Neural progenitor cell (in vitro differentiated cells): ENCODE results near the gene GAB3. TPM values are rescaled to one million over a fixed set of nuclear protein-coding genes. Genes with fewer than 3 reads are reported as not detected.

Experiments
- DNase-seq: peaks from one replicate; pipeline ENCODE4 v3.0.0-alpha.2; 2016; ENCODE audit warnings: low spot score
- H2AFZ ChIP-seq: fragments of 200-600 bp; sonication (generic); replicated peaks from 2 replicates; pipeline ENCODE4 v1.6.1; 2016; ENCODE audit warnings: antibody characterized with exemption
- H3F3A ChIP-seq: fragments of 200-600 bp; sonication (generic); 2 replicates; pipeline ENCODE4 v1.6.1; 2016; ENCODE audit warnings: antibody characterized with exemption, low read depth
- H3K27ac ChIP-seq: fragments of 200-600 bp; sonication (generic); 2 replicates; pipeline ENCODE4 v1.5.1; 2016; ENCODE audit warnings: mild to moderate bottlenecking
- H3K27me3 ChIP-seq: fragments of 200-600 bp; sonication (generic); 2 replicates; pipeline ENCODE4 v1.6.1; 2016; ENCODE audit warnings: mild to moderate bottlenecking, moderate library complexity
- H3K36me3 ChIP-seq: fragments of 200-600 bp; sonication (generic); 2 replicates; pipeline ENCODE4 v1.5.1; 2016
- H3K4me1 ChIP-seq: fragments of 200-600 bp; sonication (generic); 2 replicates; pipeline ENCODE4 v1.6.1; 2016; ENCODE audit warnings: mixed run types
- H3K4me2 ChIP-seq: fragments of 200-600 bp; sonication (generic); 2 replicates; pipeline ENCODE4 v1.6.1; 2016
- H3K4me3 ChIP-seq: fragments of 200-600 bp; sonication (generic); 2 replicates; pipeline ENCODE4 v1.5.1; 2016
- H3K79me2 ChIP-seq: fragments of 200-600 bp; sonication (generic); 2 replicates; pipeline ENCODE4 v1.6.1; 2016; ENCODE audit warnings: low read depth
- H3K9ac ChIP-seq: fragments of 200-600 bp; sonication (generic); 2 replicates; pipeline ENCODE4 v1.6.1; 2016
- H3K9me3 ChIP-seq: fragments of 200-600 bp; sonication (generic); 2 replicates; pipeline ENCODE4 v1.5.1; 2016; ENCODE audit warnings: low read depth
- H4K20me1 ChIP-seq: fragments of 200-600 bp; sonication (generic); 2 replicates; pipeline ENCODE4 v1.6.1; 2016; ENCODE audit warnings: low read depth
- H3K27ac Mint-ChIP-seq: 3 replicates; pipeline ENCODE4 v1.8.0; 2021; ENCODE audit warnings: mixed read lengths
- H3K27me3 Mint-ChIP-seq: 2 replicates; pipeline ENCODE4 v1.8.0; 2022; ENCODE audit warnings: low read depth, mild to moderate bottlenecking, inconsistent platforms, moderate library complexity, mixed read lengths; ENCODE audit not compliant: insufficient read depth
- H3K36me3 Mint-ChIP-seq: 3 replicates; pipeline ENCODE4 v1.8.0; 2021; ENCODE audit warnings: mixed read lengths
- H3K4me1 Mint-ChIP-seq: 3 replicates; pipeline ENCODE4 v1.8.0; 2021; ENCODE audit warnings: mixed read lengths
- H3K4me3 Mint-ChIP-seq: 3 replicates; pipeline ENCODE4 v1.8.0; 2021; ENCODE audit warnings: mild to moderate bottlenecking, moderate library complexity, mixed read lengths
- H3K9me3 Mint-ChIP-seq: 3 replicates; pipeline ENCODE4 v1.8.0; 2020; ENCODE audit warnings: mixed read lengths
- CTCF ChIP-seq: fragments of 200-600 bp; sonication (generic); IDR thresholded peaks from 2 replicates; pipeline ENCODE4 v1.5.1; 2017; ENCODE audit warnings: antibody characterized with exemption, mild to moderate bottlenecking
- EZH2 ChIP-seq: fragments of 200-600 bp; sonication (generic); IDR thresholded peaks from 2 replicates; pipeline ENCODE4 v1.6.1; 2017; ENCODE audit warnings: antibody characterized with exemption, mild to moderate bottlenecking, moderate library complexity
- EZH2phosphoT487 ChIP-seq: fragments of 200-600 bp; sonication (generic); IDR thresholded peaks from 2 replicates; pipeline ENCODE4 v1.6.1; 2017; ENCODE audit warnings: antibody characterized with exemption
- total RNA-seq: library from RNA; depleted of rRNA; stranded (reverse); fragments of >200 nt; gene quantifications from 2 replicates; pipeline ENCODE4 v1.2.3, GENCODE V29; 2015; ENCODE audit warnings: low replicate concordance

GAB3 gene
- total RNA-seq, 1 donor from 2014 or later, result not detected

- DNase-seq, result no peak
- Histone ChIP-seq H3K27me3 (no peaks in the 10 kb centered on the region), H3K4me2 (no peak overlapping the region), H3K27ac (no peak overlapping the region), H3K79me2 (no peaks in the 10 kb centered on the region), H3K9me3 (no peaks in the 10 kb centered on the region), H3K9ac (no peak overlapping the region), H3K36me3 (no peaks in the 10 kb centered on the region), H3K4me3 (no peak overlapping the region), H4K20me1 (no peaks in the 10 kb centered on the region), H3F3A (no peaks in the 10 kb centered on the region), H3K4me1 (no peaks in the 10 kb centered on the region), H2AFZ (no peak overlapping the region)
- no peak overlapping the region for H3K4me3 Mint-ChIP-seq
- peaks cover 2% of the 10 kb centered on the region for H3K27me3 Mint-ChIP-seq
- TF ChIP-seq CTCF (no peak), EZH2 (no peak), EZH2phosphoT487 (no peak)
- H3K9me3 Mint-ChIP-seq, result peaks cover 26% of the 10 kb centered on the region
- H3K36me3 Mint-ChIP-seq, result no peaks in the 10 kb centered on the region
- no peak overlapping the region for H3K27ac Mint-ChIP-seq
- no peaks in the 10 kb centered on the region for H3K4me1 Mint-ChIP-seq
Measured at GRCh38 chrX:154661170-154661569, 89.7 kb downstream of the GAB3 start.

GRCh38 chrX:154660541-154660940 is 90.3 kb downstream of the GAB3 start:
- Histone ChIP-seq H3K9me3 (no peaks in the 10 kb centered on the region), H3K4me1 (no peaks in the 10 kb centered on the region), H3F3A (no peaks in the 10 kb centered on the region), H3K27me3 (no peaks in the 10 kb centered on the region), H3K36me3 (no peaks in the 10 kb centered on the region), H3K4me2 (no peak overlapping the region), H2AFZ (no peak overlapping the region), H3K27ac (no peak overlapping the region), H3K79me2 (no peaks in the 10 kb centered on the region), H3K9ac (no peak overlapping the region), H4K20me1 (no peaks in the 10 kb centered on the region), H3K4me3 (no peak overlapping the region)
- TF ChIP-seq CTCF, result no peak
- TF ChIP-seq EZH2phosphoT487, result no peak
- TF ChIP-seq EZH2, result no peak
- peaks cover 25% of the 10 kb centered on the region for H3K9me3 Mint-ChIP-seq
- H3K27ac Mint-ChIP-seq, result no peak overlapping the region
- H3K27me3 Mint-ChIP-seq, result peaks cover 2% of the 10 kb centered on the region
- DNase-seq, result no peak
- H3K36me3 Mint-ChIP-seq, result no peaks in the 10 kb centered on the region
- no peak overlapping the region for H3K4me3 Mint-ChIP-seq
- H3K4me1 Mint-ChIP-seq, result no peaks in the 10 kb centered on the region

GRCh38 chrX:154658957-154659356 is 91.9 kb downstream of the GAB3 start:
- no peak overlapping the region for H3K27ac Mint-ChIP-seq
- no peaks in the 10 kb centered on the region for H3K4me1 Mint-ChIP-seq
- Histone ChIP-seq H3K36me3 (no peaks in the 10 kb centered on the region), H3K9me3 (no peaks in the 10 kb centered on the region), H4K20me1 (no peaks in the 10 kb centered on the region), H3K4me1 (no peaks in the 10 kb centered on the region), H3F3A (no peaks in the 10 kb centered on the region), H3K9ac (no peak overlapping the region), H3K4me2 (no peak overlapping the region), H3K4me3 (no peak overlapping the region), H2AFZ (no peak overlapping the region), H3K79me2 (no peaks in the 10 kb centered on the region), H3K27me3 (no peaks in the 10 kb centered on the region), H3K27ac (no peak overlapping the region)
- H3K9me3 Mint-ChIP-seq, result peaks cover 33% of the 10 kb centered on the region
- TF ChIP-seq EZH2phosphoT487 (no peak), CTCF (no peak), EZH2 (no peak)
- no peaks in the 10 kb centered on the region for H3K36me3 Mint-ChIP-seq
- peaks cover 2% of the 10 kb centered on the region for H3K27me3 Mint-ChIP-seq
- DNase-seq, result no peak
- no peak overlapping the region for H3K4me3 Mint-ChIP-seq

- Histone ChIP-seq H3K4me2 (no peak overlapping the region), H3K4me1 (no peaks in the 10 kb centered on the region), H2AFZ (no peak overlapping the region), H3K36me3 (no peaks in the 10 kb centered on the region), H3K9ac (no peak overlapping the region), H3F3A (no peaks in the 10 kb centered on the region), H3K27me3 (no peaks in the 10 kb centered on the region), H3K9me3 (no peaks in the 10 kb centered on the region), H3K27ac (no peak overlapping the region), H4K20me1 (no peaks in the 10 kb centered on the region), H3K79me2 (no peaks in the 10 kb centered on the region), H3K4me3 (no peak overlapping the region)
- DNase-seq, result no peak
- Mint-ChIP-seq H3K4me1 (no peaks in the 10 kb centered on the region), H3K27me3 (peaks cover 2% of the 10 kb centered on the region), H3K4me3 (no peak overlapping the region), H3K36me3 (no peaks in the 10 kb centered on the region), H3K9me3 (peaks cover 28% of the 10 kb centered on the region), H3K27ac (no peak overlapping the region)
- TF ChIP-seq EZH2 (no peak), EZH2phosphoT487 (no peak), CTCF (no peak)
Measured at GRCh38 chrX:154658187-154658586, 92.7 kb downstream of the GAB3 start.
